ENCODE results near the gene ARAP1.
"Not testable (repeated sequence)": the region's sequence is repeated elsewhere in the genome, so short reads cannot be mapped to it uniquely, and the experiment has no call there.

Gene ARAP1

GRCh38 chr11:72752088-72752914 is at the start of gene ARAP1:
ARAP1 (minus strand) TSS chr11:72752408; CDS start chr11:72727128, 25,280 bp downstream.
- peak in 3 of 4 experiments; percentile 27 to 80 (median 59) for DNase-seq

GRCh38 chr11:72799441-72799840 is 47.2 kb upstream of the ARAP1 start:
- DNase-seq, result no peak

GRCh38 chr11:72798361-72798760 is 46.2 kb upstream of the ARAP1 start:
- no peak for DNase-seq

- peak; percentile 88 to 96 (median 92) for DNase-seq
Observed at GRCh38 chr11:72793425-72794367, 41.5 kb upstream of the ARAP1 start, which contains the start of gene STARD10. STARD10 (minus strand) TSS chr11:72794047; CDS start chr11:72781181, 12,866 bp downstream.

GRCh38 chr11:72793076-72793424 is 40.8 kb upstream of the ARAP1 start:
- no peak for DNase-seq

- no peak for DNase-seq
Observed at GRCh38 chr11:72792437-72793021, 40.3 kb upstream of the ARAP1 start.

GRCh38 chr11:72791228-72791627 is 39.0 kb upstream of the ARAP1 start:
- not testable (repeated sequence) for DNase-seq

- DNase-seq, result no peak
Observed at GRCh38 chr11:72789493-72790131, 37.4 kb upstream of the ARAP1 start.

GRCh38 chr11:72788241-72788640 is 36.0 kb upstream of the ARAP1 start:
- no peak for DNase-seq

- DNase-seq, result no peak
Observed at GRCh38 chr11:72787216-72788104, 35.3 kb upstream of the ARAP1 start.

- DNase-seq, result no peak
Observed at GRCh38 chr11:72786305-72787215, 34.4 kb upstream of the ARAP1 start.

GRCh38 chr11:72784662-72785061 is 32.5 kb upstream of the ARAP1 start:
- no peak for DNase-seq

GRCh38 chr11:72783144-72783905 is 31.1 kb upstream of the ARAP1 start:
- DNase-seq, result no peak

GRCh38 chr11:72782081-72782920 is 30.1 kb upstream of the ARAP1 start:
- DNase-seq, result no peak

GRCh38 chr11:72781313-72782080 is 29.3 kb upstream of the ARAP1 start:
- peak in 2 of 4 experiments; percentile 27 to 50 for DNase-seq

GRCh38 chr11:72781063-72781312 is 28.8 kb upstream of the ARAP1 start:
- DNase-seq, result no peak

GRCh38 chr11:72780296-72781062 is 28.3 kb upstream of the ARAP1 start:
- DNase-seq, result no peak

All from activated naive CD4-positive, alpha-beta T cell (primary cell).